DOHH2 (cell line): ENCODE measurements around the gene TPBGL.

Source experiments
- H3F3A ChIP-seq: fragments of 200-600 bp; sonication (generic), shearing (Covaris generic); 2 replicates; pipeline ENCODE4 v1.6.0; 2016; ENCODE audit warnings: antibody characterized with exemption, mild to moderate bottlenecking; ENCODE audit not compliant: control insufficient read depth, insufficient read depth
- H3K27ac ChIP-seq: fragments of 200-600 bp; sonication (generic); 2 replicates; pipeline ENCODE4 v1.5.1; 2014; ENCODE audit warnings: low read depth, mild to moderate bottlenecking, low read length, moderate library complexity
- H3K27me3 ChIP-seq: fragments of 200-600 bp; sonication (generic); 2 replicates; pipeline ENCODE4 v1.6.1; 2014; ENCODE audit warnings: mild to moderate bottlenecking, low read length, mixed read lengths; ENCODE audit not compliant: control insufficient read depth
- H3K36me3 ChIP-seq: fragments of 200-600 bp; sonication (generic); 2 replicates; pipeline ENCODE4 v1.6.1; 2014; ENCODE audit warnings: mild to moderate bottlenecking, low read length, moderate library complexity, mixed read lengths; ENCODE audit not compliant: control insufficient read depth
- H3K4me1 ChIP-seq: fragments of 200-600 bp; sonication (generic); 2 replicates; pipeline ENCODE4 v1.6.1; 2014; ENCODE audit warnings: mild to moderate bottlenecking, low read length, mixed read lengths; ENCODE audit not compliant: control insufficient read depth
- H3K4me2 ChIP-seq: fragments of 200-600 bp; sonication (generic); 2 replicates; pipeline ENCODE4 v1.6.0; 2014; ENCODE audit warnings: mild to moderate bottlenecking, low read length, moderate library complexity
- H3K4me3 ChIP-seq: fragments of 200-600 bp; sonication (generic); 2 replicates; pipeline ENCODE4 v1.5.1; 2014; ENCODE audit warnings: mild to moderate bottlenecking, low read length, mixed read lengths
- H3K79me2 ChIP-seq: fragments of 200-600 bp; sonication (generic); 2 replicates; pipeline ENCODE4 v1.6.1; 2014; ENCODE audit warnings: mild to moderate bottlenecking, low read length, mixed read lengths; ENCODE audit not compliant: control insufficient read depth
- H3K9me2 ChIP-seq: fragments of 200-600 bp; sonication (generic); replicated peaks from 2 replicates; pipeline ENCODE4 v1.6.1; 2014; ENCODE audit warnings: mild to moderate bottlenecking, low read length, mixed read lengths; ENCODE audit not compliant: control insufficient read depth
- H3K9me3 ChIP-seq: fragments of 200-600 bp; sonication (generic); 2 replicates; pipeline ENCODE4 v1.6.1; 2014; ENCODE audit warnings: antibody characterized with exemption, low read length, mixed read lengths; ENCODE audit not compliant: control insufficient read depth, insufficient read depth
- H4K20me1 ChIP-seq: fragments of 200-600 bp; sonication (generic); 2 replicates; pipeline ENCODE4 v1.6.0; 2014; ENCODE audit warnings: low read depth, mild to moderate bottlenecking, antibody characterized with exemption, low read length, moderate library complexity; ENCODE audit not compliant: control insufficient read depth, insufficient read depth
- EZH2phosphoT487 ChIP-seq: fragments of 200-600 bp; sonication (generic); IDR thresholded peaks from 2 replicates; pipeline ENCODE4 v1.6.1; 2017; ENCODE audit warnings: borderline replicate concordance, mild to moderate bottlenecking, antibody characterized with exemption, low read length, moderate library complexity, mixed read lengths
- TF ChIP-seq, protein P1 (sequence below): fragments of 200-600 bp; sonication (generic); IDR thresholded peaks from one replicate; pipeline ENCODE4 v1.5.1; 2014; ENCODE audit warnings: antibody characterized with exemption, mild to moderate bottlenecking, low read depth, low read length; ENCODE audit not compliant: poor library complexity, severe bottlenecking

TPBGL gene

GRCh38 chr11:75212411-75212810 is 28.2 kb upstream of the TPBGL start:
- H3K79me2 ChIP-seq = no peaks in the 10 kb centered on the region
- H3F3A ChIP-seq = no peaks in the 10 kb centered on the region
- no peaks in the 10 kb centered on the region for H3K9me2 ChIP-seq
- H3K36me3 ChIP-seq = no peaks in the 10 kb centered on the region
- H3K27ac ChIP-seq = no peak overlapping the region
- no peaks in the 10 kb centered on the region for H3K4me1 ChIP-seq
- H3K4me3 ChIP-seq = no peak overlapping the region
- TF ChIP-seq, protein P1, sequence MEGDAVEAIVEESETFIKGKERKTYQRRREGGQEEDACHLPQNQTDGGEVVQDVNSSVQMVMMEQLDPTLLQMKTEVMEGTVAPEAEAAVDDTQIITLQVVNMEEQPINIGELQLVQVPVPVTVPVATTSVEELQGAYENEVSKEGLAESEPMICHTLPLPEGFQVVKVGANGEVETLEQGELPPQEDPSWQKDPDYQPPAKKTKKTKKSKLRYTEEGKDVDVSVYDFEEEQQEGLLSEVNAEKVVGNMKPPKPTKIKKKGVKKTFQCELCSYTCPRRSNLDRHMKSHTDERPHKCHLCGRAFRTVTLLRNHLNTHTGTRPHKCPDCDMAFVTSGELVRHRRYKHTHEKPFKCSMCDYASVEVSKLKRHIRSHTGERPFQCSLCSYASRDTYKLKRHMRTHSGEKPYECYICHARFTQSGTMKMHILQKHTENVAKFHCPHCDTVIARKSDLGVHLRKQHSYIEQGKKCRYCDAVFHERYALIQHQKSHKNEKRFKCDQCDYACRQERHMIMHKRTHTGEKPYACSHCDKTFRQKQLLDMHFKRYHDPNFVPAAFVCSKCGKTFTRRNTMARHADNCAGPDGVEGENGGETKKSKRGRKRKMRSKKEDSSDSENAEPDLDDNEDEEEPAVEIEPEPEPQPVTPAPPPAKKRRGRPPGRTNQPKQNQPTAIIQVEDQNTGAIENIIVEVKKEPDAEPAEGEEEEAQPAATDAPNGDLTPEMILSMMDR = no peak
- TF ChIP-seq EZH2phosphoT487 = no peak
- peaks cover 3% of the 10 kb centered on the region; the same call in 1 of the 2 replicates for H4K20me1 ChIP-seq
- no peaks in the 10 kb centered on the region for H3K9me3 ChIP-seq
- peaks cover 10% of the 10 kb centered on the region; the same call in 1 of the 2 replicates for H3K27me3 ChIP-seq
- H3K4me2 ChIP-seq = no peak overlapping the region

DNA sequence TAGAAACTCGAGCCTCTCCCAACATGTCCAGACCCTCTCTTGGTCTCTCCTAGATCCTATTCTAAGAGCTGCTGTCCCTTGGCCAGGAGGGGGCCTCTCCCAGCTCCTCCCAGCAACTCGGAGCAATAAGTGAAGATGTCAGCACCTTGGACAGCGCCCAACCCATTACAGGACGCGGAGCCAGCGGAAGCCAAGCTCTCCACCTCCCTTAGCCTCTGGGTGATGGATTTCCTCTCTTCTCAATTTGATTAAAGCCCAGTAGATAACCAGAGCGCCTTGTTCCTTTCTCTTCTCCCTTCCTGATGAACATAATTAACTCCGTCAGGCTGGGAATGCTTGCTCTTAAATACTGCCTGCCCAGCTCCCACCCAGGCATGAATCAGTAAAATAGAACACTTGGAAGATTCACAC is 26.2 kb upstream of the TPBGL start:
- no peaks in the 10 kb centered on the region for H3K4me1 ChIP-seq
- H3K79me2 ChIP-seq = no peaks in the 10 kb centered on the region
- H3K4me3 ChIP-seq = no peak overlapping the region
- peaks cover 2% of the 10 kb centered on the region; the same call in 1 of the 2 replicates for H3K27me3 ChIP-seq
- no peak overlapping the region for H3K27ac ChIP-seq
- H4K20me1 ChIP-seq = peaks cover 3% of the 10 kb centered on the region; the same call in 1 of the 2 replicates
- H3K9me2 ChIP-seq = no peaks in the 10 kb centered on the region
- H3F3A ChIP-seq = no peaks in the 10 kb centered on the region
- H3K9me3 ChIP-seq = no peaks in the 10 kb centered on the region
- TF ChIP-seq, protein P1 = peak; percentile 39
- no peak for TF ChIP-seq EZH2phosphoT487
- no peak overlapping the region for H3K4me2 ChIP-seq
- H3K36me3 ChIP-seq = no peaks in the 10 kb centered on the region

GRCh38 chr11:75214843-75215242 is 25.7 kb upstream of the TPBGL start:
- Histone ChIP-seq H3F3A (no peaks in the 10 kb centered on the region), H3K36me3 (no peaks in the 10 kb centered on the region), H3K9me2 (no peaks in the 10 kb centered on the region), H3K27ac (no peak overlapping the region), H3K4me3 (no peak overlapping the region), H3K27me3 (no peaks in the 10 kb centered on the region), H3K79me2 (no peaks in the 10 kb centered on the region), H3K9me3 (no peaks in the 10 kb centered on the region), H3K4me1 (no peaks in the 10 kb centered on the region), H4K20me1 (peaks cover 3% of the 10 kb centered on the region; the same call in 1 of the 2 replicates), H3K4me2 (no peak overlapping the region)
- TF ChIP-seq, protein P1 = no peak
- no peak for TF ChIP-seq EZH2phosphoT487
